Measurements from ENCODE around the gene AKAP13. TPM values are rescaled to one million over a fixed set of nuclear protein-coding genes. Genes with fewer than 3 reads are reported as not detected.

The AKAP13 gene
- total RNA-seq, 4 donors from 2014 or later: 332 to 362 (median 351) TPM

DNA sequence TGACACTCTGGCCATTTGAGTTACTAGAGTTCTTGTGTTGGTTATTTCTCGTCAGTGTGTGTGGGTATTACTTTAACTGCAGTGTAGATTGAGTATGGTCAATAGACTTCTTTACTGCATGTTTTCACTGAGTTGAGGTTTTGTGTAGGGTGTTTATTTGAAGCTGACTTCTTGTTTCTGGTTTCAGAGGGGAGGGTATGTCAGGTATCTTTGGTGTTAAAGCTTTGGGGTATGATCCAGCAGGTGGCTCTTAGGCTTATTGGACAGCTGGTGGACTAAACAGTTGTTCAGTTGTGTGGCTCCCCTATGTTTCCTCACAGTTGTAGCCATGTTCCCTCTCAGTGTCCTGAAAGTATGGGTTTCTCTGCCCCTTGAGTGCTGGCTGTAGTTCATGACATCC is 72.0 kb downstream of the AKAP13 start:
- H3K27ac ChIP-seq: no peak overlapping the region

DNA sequence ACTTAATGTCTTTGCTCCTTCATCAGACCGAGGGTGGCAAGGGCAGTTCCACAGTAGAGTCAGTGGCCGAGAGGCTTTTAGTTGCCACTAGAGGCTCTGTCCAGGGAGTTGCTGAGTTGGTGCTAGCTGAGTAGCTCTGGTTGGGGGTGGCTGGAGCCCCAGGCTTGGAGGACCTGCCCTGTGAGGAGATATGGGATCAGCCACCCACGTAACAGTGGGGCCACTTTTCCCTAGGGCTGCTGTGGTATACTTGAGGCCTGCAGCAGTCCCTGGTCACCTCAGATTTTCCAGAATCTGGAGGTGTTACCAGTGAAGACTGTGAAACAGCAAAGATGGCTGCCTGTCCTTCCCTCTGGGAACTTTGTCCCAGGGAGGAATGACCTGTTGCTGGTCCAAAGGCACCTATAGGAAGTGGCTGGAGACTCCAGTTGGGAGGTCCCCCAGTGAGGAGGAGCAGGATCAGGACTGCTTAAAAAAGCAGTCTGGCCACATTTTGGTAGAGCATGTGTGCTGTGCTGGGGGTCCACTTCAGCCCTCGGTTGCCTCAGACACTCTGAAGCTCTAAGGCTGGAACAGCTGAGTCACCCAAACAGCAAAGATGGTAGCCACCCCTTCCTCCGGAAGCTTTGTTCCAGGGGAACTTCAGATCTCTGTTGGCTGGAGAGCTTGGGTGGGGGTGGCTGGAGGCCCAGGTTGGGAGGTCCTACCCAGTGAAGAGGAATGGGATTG is 72.9 kb downstream of the AKAP13 start:
- 91 to 96% methylated on average over 5 of the region's 5 CpGs for WGBS, 2 donors
- H3K9me3 ChIP-seq: peaks cover 0 to 22% (median 8%) of the 10 kb centered on the region in 4 donors
- H3K4me3 ChIP-seq: no peak overlapping the region
- no peak overlapping the region for H3K27ac ChIP-seq
- TF ChIP-seq, protein P1, sequence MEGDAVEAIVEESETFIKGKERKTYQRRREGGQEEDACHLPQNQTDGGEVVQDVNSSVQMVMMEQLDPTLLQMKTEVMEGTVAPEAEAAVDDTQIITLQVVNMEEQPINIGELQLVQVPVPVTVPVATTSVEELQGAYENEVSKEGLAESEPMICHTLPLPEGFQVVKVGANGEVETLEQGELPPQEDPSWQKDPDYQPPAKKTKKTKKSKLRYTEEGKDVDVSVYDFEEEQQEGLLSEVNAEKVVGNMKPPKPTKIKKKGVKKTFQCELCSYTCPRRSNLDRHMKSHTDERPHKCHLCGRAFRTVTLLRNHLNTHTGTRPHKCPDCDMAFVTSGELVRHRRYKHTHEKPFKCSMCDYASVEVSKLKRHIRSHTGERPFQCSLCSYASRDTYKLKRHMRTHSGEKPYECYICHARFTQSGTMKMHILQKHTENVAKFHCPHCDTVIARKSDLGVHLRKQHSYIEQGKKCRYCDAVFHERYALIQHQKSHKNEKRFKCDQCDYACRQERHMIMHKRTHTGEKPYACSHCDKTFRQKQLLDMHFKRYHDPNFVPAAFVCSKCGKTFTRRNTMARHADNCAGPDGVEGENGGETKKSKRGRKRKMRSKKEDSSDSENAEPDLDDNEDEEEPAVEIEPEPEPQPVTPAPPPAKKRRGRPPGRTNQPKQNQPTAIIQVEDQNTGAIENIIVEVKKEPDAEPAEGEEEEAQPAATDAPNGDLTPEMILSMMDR (IDR thresholded peaks at IDR 0.05): no peak
- no peak for TF ChIP-seq POLR2A (IDR thresholded peaks at IDR 0.05)
- no peak for TF ChIP-seq EP300 (IDR thresholded peaks at IDR 0.05)
- H3K4me1 ChIP-seq: peaks cover 0 to 8% (median 4%) of the 10 kb centered on the region in 4 donors
- DNase-seq (ENCODE audit: low spot score in 2 of 2): no peak
- H3K36me3 ChIP-seq: no peaks in the 10 kb centered on the region
- H3K27me3 ChIP-seq: no peaks in the 10 kb centered on the region

More for the DNA sequence above, 72.0 kb downstream of the AKAP13 start:
- peaks cover 0 to 8% (median 4%) of the 10 kb centered on the region in 4 donors for H3K4me1 ChIP-seq
- H3K27me3 ChIP-seq: no peaks in the 10 kb centered on the region
- H3K36me3 ChIP-seq: no peaks in the 10 kb centered on the region
- no peak for TF ChIP-seq EP300 (IDR thresholded peaks at IDR 0.05)
- TF ChIP-seq, protein P1 (IDR thresholded peaks at IDR 0.05): no peak
- no peak for TF ChIP-seq POLR2A (IDR thresholded peaks at IDR 0.05)
- no peak for DNase-seq (ENCODE audit: low spot score in 2 of 2)
- H3K9me3 ChIP-seq: peaks cover 0 to 29% (median 8%) of the 10 kb centered on the region in 4 donors
- WGBS, 2 donors: 94 to 96% methylated on average over 1 of the region's 1 CpG
- no peak overlapping the region for H3K4me3 ChIP-seq

DNA sequence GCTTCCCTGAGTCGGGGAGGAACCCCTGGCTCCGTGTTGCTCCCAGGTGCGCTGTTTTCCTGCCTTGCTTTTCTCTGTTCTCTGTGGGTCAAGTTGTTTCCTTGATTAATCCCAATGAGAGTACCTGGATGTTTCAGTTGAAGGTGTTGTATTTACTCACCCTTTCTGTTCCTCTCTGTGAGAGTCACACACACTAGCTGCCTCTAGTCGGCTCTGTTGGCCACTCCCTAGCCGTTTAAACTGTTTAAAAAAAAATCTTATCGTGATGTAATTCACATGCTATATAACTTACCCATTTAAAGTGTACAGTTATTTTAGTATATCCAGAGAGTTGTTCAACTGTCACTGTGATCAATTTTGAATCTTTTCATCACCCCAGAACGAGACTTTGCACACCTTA is 74.0 kb downstream of the AKAP13 start:
- DNase-seq (ENCODE audit: low spot score in 2 of 2): no peak
- no peaks in the 10 kb centered on the region for H3K36me3 ChIP-seq
- WGBS, 2 donors: 72 to 78% methylated on average over 7 of the region's 7 CpGs
- peaks cover 0 to 22% (median 8%) of the 10 kb centered on the region in 4 donors for H3K9me3 ChIP-seq
- no peak overlapping the region for H3K27ac ChIP-seq
- TF ChIP-seq POLR2A (IDR thresholded peaks at IDR 0.05): no peak
- no peak for TF ChIP-seq EP300 (IDR thresholded peaks at IDR 0.05)
- TF ChIP-seq, protein P1 (IDR thresholded peaks at IDR 0.05): no peak
- no peak overlapping the region for H3K4me3 ChIP-seq
- H3K4me1 ChIP-seq: peaks cover 0 to 8% (median 4%) of the 10 kb centered on the region in 4 donors
- H3K27me3 ChIP-seq: no peaks in the 10 kb centered on the region

DNA sequence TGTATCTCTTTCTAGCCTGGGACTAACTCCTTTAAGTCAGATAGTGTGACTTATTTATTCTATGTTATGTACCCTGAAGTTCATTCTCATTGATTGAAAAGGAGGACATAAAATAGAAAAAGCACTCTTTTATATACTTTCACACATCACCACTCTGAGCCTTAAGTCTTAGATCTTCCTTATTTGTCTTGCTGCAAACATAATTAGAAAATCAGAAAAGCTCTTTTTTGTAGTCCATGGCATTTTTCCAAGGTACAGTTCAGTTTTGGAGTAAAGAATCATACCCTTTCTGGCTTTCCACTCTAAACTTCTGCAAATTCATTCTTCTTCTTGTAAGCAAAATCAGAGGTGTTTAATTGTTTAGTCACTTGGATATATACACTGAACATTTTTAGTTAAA is 75.5 kb downstream of the AKAP13 start:
- peaks cover 0 to 8% (median 4%) of the 10 kb centered on the region in 4 donors for H3K4me1 ChIP-seq
- no peak overlapping the region for H3K27ac ChIP-seq
- TF ChIP-seq EP300 (IDR thresholded peaks at IDR 0.05) (no peak), POLR2A (IDR thresholded peaks at IDR 0.05) (no peak)
- TF ChIP-seq, protein P1 (IDR thresholded peaks at IDR 0.05): no peak

DNA sequence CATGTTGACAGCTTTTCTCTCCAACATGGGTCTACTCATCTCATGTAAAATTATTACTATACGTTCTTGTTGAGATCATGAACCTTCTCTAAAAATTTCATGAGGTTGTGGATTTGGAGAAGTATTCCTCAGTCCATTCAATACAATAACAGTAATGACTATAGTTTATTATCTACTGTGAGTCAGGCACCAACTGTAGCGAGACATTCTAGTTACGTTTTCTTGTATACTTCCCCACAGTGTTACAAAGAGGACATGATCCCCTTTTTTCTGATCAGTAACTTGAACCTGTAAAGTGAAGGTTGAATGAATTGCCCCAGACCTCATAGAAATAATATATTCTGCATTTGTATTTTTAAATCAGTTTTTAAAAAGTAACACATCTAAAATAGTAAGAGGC is 76.4 kb downstream of the AKAP13 start:
- Histone ChIP-seq H3K9me3 (no peaks in the 10 kb centered on the region), H3K4me3 (no peak overlapping the region), H3K27ac (no peak overlapping the region), H3K4me1 (peaks cover 0 to 8% (median 4%) of the 10 kb centered on the region in 4 donors), H3K36me3 (no peaks in the 10 kb centered on the region), H3K27me3 (no peaks in the 10 kb centered on the region)
- 95% methylated on average over 3 of the region's 3 CpGs for whole genome bisulfite sequencing, 2 donors
- no peak for DNase-seq (ENCODE audit: low spot score in 2 of 2)
- TF ChIP-seq, protein P1 (IDR thresholded peaks at IDR 0.05): no peak
- TF ChIP-seq EP300 (IDR thresholded peaks at IDR 0.05) (no peak), POLR2A (IDR thresholded peaks at IDR 0.05) (no peak)

More for the DNA sequence above, 75.5 kb downstream of the AKAP13 start:
- no peak for DNase-seq (ENCODE audit: low spot score in 2 of 2)
- H3K36me3 ChIP-seq: no peaks in the 10 kb centered on the region
- no peaks in the 10 kb centered on the region for H3K27me3 ChIP-seq
- H3K4me3 ChIP-seq: no peak overlapping the region
- peaks cover 0 to 8% (median 3%) of the 10 kb centered on the region in 4 donors for H3K9me3 ChIP-seq
